Measurements from ENCODE around the gene GNG11.

GNG11 gene

GRCh38 chr7:93948106-93948505, 26.6 kb downstream of the GNG11 start:
- no peak for DNase-seq (ENCODE audit: low read depth)

GRCh38 chr7:93948873-93949272, 27.3 kb downstream of the GNG11 start:
- no peak for DNase-seq (ENCODE audit: low read depth)

- DNase-seq (ENCODE audit: low read depth), result no peak
Observed at GRCh38 chr7:93949423-93949822, 27.9 kb downstream of the GNG11 start.

- no peak for DNase-seq (ENCODE audit: low read depth)
Observed at GRCh38 chr7:93955304-93955703, 33.8 kb downstream of the GNG11 start.

GRCh38 chr7:93957767-93958166, 36.2 kb downstream of the GNG11 start:
- DNase-seq (ENCODE audit: low read depth), result no peak

GRCh38 chr7:93958216-93958615, 36.7 kb downstream of the GNG11 start:
- DNase-seq (ENCODE audit: low read depth), result no peak

- no peak for DNase-seq (ENCODE audit: low read depth)
Observed at GRCh38 chr7:93958651-93959050, 37.1 kb downstream of the GNG11 start.

- no peak for DNase-seq (ENCODE audit: low read depth)
Observed at GRCh38 chr7:93960986-93961385, 39.5 kb downstream of the GNG11 start.

- DNase-seq (ENCODE audit: low read depth), result no peak
Observed at GRCh38 chr7:93964262-93964661, 42.7 kb downstream of the GNG11 start.

GRCh38 chr7:93964813-93965212, 43.3 kb downstream of the GNG11 start:
- no peak for DNase-seq (ENCODE audit: low read depth)

GRCh38 chr7:93968911-93969620, 47.5 kb downstream of the GNG11 start:
- DNase-seq (ENCODE audit: low read depth), result no peak

- no peak for DNase-seq (ENCODE audit: low read depth)
Observed at GRCh38 chr7:93972029-93972725, 50.6 kb downstream of the GNG11 start.

- no peak for DNase-seq (ENCODE audit: low read depth)
Observed at GRCh38 chr7:93973134-93973533, 51.6 kb downstream of the GNG11 start.

- no peak for DNase-seq (ENCODE audit: low read depth)
Observed at GRCh38 chr7:93977211-93977950, 55.8 kb downstream of the GNG11 start.

Measured in stimulated activated CD8-positive, alpha-beta memory T cell treated with anti-CD3 and anti-CD28 coated beads, Interleukin-15, amount 100 ng/mL, for 1 hour (primary cell).